SW480 (cell line): Measurements from ENCODE around the gene YPEL2.
"Not testable (repeated sequence)": the region's sequence is repeated elsewhere in the genome, so short reads cannot be mapped to it uniquely, and the experiment has no call there.

ENCODE experiments used
- DNase-seq: peaks from one replicate; pipeline ENCODE4 v3.0.0-alpha.2; 2016; ENCODE audit warnings: low spot score

Gene YPEL2

GRCh38 chr17:59331129-59331928 is at the start of gene YPEL2:
YPEL2 (plus strand) TSS chr17:59331655; CDS start chr17:59353410, 21,755 bp downstream.
- DNase-seq = peak; percentile 80

- DNase-seq = no peak
These were observed 47.1 kb upstream of the YPEL2 start for GRCh38 chr17:59284317-59284716.

- no peak for DNase-seq
These were observed 44.0 kb upstream of the YPEL2 start for GRCh38 chr17:59287452-59287851.

GRCh38 chr17:59287891-59288290 is 43.6 kb upstream of the YPEL2 start:
- DNase-seq = no peak

GRCh38 chr17:59289981-59290301 is 41.5 kb upstream of the YPEL2 start:
- no peak for DNase-seq

GRCh38 chr17:59290302-59290998 is 41.0 kb upstream of the YPEL2 start:
- DNase-seq = not testable (repeated sequence)

GRCh38 chr17:59292174-59292523 is 39.3 kb upstream of the YPEL2 start:
- no peak for DNase-seq

GRCh38 chr17:59296190-59296589 is 35.3 kb upstream of the YPEL2 start:
- no peak for DNase-seq

- DNase-seq = no peak
These were observed 32.9 kb upstream of the YPEL2 start for GRCh38 chr17:59298521-59298920.

GRCh38 chr17:59299400-59300092 is 31.9 kb upstream of the YPEL2 start:
- DNase-seq = no peak

- no peak for DNase-seq
These were observed 30.5 kb upstream of the YPEL2 start for GRCh38 chr17:59300941-59301340.

- no peak for DNase-seq
These were observed 26.6 kb upstream of the YPEL2 start for GRCh38 chr17:59304811-59305210.

- DNase-seq = no peak
These were observed 21.1 kb upstream of the YPEL2 start for GRCh38 chr17:59310263-59310920.

GRCh38 chr17:59311051-59311468 is 20.4 kb upstream of the YPEL2 start:
- peak; percentile 69 for DNase-seq

GRCh38 chr17:59311521-59311920 is 19.9 kb upstream of the YPEL2 start:
- not testable (repeated sequence) for DNase-seq

- DNase-seq = no peak
These were observed 15.6 kb upstream of the YPEL2 start for GRCh38 chr17:59315866-59316265.

GRCh38 chr17:59327121-59327980 is 4.1 kb upstream of the YPEL2 start:
- no peak for DNase-seq

- no peak for DNase-seq
These were observed 3.5 kb upstream of the YPEL2 start for GRCh38 chr17:59327981-59328290.

- no peak for DNase-seq
These were observed 2.9 kb upstream of the YPEL2 start for GRCh38 chr17:59328601-59329000.

- DNase-seq = peak; percentile 74
These were observed 2.0 kb upstream of the YPEL2 start for GRCh38 chr17:59329176-59330052.
